Stimulated activated CD8-positive, alpha-beta memory T cell treated with anti-CD3 and anti-CD28 coated beads, Interleukin-12 subunit alpha, Interleukin-12 subunit beta, amount 100 ng/mL, for 24 hours (primary cell): ENCODE measurements around the gene AFTPH.

Source experiments
- DNase-seq: peaks from one replicate; pipeline ENCODE4 v3.0.0-alpha.2; 2020; ENCODE audit errors: extremely low read depth

Gene AFTPH

DNA sequence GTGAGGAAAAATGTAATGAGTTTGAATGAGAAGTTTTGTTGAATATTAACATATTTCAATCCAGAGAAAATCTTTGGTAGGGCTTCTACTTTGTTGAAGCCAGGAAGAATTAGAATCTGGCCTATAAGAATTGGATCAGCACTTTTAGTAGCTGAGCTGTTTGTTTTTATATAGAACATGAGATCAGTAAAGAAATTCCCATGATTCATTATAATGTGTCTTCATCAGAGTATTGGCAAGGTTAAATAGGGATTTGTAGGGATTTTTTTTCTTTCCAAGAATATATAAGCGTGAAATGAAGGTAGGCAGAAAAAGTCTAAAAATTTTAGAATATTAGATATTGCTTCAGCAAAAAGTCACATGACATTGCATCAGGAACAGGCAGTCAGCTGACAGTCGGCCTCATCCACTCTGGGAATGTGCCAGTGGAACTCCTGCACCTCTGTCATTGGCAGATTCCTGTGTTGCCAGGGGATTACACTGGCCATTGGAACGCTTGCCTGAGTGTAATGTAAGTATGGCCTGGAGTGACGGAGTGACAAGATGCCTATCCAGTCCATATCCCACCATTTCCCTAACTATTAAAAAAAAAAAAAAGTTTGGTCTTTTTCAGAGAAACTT, 69.0 kb downstream of the AFTPH start:
- DNase-seq: no peak

DNA sequence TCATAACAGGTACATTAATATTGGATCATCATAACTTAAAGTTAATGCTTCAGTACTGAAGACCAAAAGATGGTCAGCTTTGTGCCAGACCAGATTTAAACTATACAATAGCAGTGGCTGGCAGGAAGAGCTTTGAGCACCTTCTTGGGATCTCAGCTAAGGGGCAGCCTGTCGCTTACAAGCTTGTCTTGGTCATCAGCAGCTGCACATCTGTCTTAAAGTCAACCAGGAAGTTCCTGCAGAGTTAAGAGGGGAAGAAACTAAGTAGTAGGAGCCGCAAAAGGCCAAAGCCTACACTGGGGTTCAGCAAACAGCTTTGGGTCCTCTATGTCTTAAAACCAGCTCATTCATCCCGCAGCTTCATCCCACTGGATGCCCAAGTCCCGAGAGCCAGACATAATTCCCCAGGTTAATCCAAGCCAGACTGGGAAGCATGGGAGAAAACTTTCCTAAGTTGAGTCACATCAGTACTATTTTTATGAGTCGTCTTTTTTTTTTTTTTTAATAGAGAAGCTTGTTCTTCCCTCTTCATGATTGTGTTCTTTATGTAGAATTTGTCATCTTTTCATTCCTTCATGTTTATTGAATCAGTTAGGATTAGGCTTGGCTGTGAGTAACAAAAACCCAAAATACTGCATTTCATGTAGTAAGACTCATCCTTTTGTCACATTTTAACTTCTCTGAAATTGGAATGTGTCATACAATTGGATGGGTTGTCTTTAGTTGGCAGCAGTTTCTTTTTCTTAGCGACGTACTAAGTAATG, 70.3 kb downstream of the AFTPH start:
- DNase-seq: no peak

DNA sequence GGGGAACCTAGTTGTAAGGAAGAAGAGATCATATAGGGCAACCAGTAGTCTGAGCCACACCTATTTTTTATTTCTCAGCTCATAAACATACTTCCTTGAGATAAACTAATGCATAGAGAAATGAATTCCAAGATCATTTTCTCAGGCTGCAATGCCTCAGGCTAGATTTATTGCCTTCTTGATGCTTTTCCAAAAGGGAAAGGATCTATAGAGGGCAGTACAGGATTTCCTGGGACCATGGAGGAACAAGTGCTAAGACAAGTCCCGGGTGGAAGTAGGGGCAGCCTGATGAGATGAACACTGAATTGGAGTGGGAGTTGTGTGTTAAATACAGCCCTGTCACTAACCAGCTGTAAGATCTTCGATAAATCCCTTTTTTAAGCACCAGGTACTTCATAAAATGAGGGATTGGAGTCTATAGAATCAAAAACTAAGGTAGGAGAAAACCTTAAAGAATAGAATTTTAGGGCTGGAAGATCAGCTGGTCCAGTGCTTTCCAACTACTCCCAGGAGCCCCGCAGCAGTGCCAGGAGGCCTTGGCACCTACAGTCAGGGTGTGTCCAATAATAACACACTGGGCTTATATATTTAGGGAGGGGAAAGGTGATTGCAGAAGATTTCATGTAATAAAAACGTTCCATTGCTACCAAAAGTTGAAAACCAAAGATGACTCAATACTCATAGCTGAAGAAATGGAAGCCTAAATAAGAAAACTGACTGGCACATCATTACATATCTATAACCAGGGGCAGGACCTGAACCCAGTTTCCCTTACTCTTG, 71.5 kb downstream of the AFTPH start:
- no peak for DNase-seq

DNA sequence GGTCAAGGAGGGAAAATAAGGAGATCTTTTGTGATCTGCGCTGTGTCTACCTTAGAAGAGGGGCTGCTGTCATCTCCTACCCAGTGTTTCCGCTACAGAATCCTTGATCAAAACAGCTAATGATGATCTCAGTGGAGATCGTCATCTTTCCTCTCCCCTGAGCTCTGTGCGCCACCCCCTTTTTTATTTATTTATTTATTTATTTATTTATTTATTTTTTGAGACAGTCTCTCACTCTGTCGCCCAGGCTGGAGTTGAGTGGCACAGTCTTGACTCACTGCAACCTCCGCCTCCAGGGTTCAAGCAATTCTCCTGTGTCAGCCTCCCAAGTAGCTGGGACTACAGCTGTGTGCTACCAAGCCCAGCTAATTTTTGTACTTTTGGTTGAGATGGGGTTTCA, 74.1 kb downstream of the AFTPH start:
- no peak for DNase-seq

DNA sequence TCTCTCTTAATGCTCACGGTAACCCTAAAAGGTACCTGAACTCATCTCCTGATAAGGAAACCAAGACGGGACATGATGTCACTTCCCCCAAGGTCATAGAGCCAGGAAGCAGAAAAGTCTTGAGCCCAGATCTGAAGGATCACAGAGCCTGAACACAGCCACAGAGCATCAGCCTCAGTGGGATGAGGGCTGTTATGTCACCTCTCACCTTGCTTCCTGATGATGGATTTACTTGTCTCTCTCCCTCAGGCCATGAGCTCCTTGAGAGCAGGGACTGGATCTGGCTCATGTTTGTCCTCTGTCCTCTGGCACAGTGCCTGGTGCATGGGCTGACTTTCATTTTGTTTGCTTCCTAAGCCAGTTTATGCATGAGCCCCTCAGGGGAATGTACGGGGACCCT, 75.3 kb downstream of the AFTPH start:
- no peak for DNase-seq

DNA sequence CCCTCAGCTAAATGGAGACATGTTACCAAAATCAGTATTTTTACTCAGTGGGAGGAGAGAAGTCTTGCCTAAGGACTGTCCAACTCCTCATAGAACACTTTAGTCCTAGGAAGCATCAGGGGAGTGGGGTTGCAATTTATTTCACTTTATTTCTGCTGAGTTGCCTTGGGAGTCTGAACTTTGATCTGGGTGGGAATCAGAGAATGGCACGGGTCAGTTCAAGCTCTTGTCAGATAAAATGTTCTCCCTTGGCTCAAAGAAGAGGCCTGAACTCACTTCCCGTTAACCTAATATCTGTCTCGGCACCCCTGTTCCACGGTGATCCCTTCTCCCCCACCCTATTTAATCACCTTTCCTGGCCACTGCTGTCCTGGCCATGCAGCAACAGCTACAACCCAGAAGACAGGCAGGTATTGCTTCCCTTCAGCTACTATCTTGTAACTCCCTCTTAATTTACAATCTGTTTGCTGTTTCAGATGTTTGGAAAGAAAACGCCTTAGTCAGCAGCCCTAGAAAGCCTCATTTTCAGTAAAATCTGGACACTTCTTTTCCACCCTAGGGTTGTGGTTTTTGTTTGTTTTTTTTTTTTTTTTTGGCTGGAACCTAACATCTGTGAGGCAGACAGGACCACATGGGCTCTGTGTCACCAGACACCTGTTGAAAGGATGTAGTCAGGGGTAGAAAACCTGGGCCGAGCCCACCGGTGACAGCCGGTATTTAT, 77.1 kb downstream of the AFTPH start:
- DNase-seq: no peak

DNA sequence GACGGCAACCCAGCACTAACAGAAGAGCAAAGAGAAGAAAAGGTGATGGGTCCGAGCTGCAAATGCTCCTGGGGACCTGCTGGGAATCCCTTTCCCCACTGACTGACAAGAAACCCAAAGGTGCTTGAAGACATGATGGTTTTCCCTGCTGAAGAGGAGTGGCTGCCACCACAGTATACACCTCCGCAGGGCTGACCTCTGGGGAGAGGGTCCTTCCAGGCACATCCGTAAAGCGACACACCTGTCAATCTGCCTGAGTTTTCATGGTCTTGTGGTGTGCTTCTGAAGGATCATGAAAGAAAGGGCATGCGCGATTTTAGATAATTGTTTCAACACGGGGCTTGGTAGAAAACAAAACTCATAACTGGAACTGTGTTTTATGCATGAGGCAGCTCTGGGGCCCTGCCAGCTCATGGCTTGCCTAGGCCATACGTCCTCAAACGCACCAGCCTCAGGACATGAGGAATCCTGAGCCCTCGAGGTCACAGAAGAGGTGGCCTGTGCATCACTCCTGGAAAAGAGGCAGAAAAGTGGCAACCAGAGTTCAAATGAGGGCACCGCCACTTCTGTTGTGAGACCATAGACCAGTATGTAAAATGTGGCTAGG, 77.8 kb downstream of the AFTPH start:
- no peak for DNase-seq

DNA sequence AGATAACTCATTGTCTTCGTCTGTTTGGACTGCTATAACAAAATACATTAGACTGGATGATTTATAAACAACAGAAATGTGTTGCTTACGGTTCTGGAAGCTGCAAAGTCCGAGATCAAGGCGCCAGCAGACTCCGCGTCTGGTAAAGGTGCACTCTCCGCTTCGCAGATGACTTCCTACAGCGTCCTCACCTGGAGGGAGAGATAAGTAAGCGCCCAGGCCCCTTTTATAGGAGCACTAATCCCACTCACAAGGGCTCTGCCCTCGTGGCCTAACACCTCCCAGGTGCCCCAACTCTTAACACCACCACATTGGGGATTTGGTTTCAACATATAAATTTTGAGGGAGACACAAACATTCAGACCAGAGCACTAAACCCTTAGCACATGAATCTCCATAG, 78.3 kb downstream of the AFTPH start:
- no peak for DNase-seq

DNA sequence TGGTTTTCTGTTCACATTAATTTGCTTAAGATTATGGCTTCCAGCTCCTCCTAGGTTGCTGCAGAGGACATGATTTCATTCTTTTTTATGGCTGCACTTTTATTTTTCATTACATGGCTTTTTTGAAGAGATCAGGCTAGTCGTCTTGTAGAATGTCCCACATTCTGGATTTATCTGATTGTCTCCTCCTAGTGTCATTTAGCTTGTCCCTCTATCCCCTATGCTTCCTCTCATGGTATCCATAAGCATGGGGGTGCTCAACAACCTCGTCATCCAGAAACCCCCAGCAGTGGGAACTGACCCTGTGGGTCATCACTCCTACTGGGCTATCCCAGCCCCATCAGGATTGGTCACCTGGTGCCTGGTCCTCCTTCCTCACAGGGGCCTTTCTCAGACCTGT, 80.0 kb downstream of the AFTPH start:
- no peak for DNase-seq

DNA sequence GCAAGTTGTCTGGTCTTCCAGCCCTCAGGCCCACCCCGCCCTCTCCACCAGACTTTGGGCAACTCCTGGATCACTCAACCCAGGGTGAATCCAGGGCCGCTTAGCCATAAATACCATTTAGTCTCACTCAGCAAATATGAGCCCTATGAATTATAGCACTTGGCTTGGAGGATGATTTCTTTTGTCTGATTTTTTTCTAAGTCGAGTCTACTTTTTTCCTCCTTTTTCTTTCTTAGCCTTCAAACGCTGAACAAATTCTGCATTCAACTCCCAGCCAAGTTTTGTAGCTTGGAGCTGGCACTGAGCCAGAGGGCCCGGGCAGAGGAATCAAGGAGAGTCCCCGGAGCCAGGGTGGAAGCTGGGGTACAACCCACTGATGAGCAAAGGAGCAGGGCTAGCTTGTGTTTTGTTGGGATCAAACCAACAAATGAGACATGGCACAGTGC, 80.9 kb downstream of the AFTPH start:
- DNase-seq: no peak

DNA sequence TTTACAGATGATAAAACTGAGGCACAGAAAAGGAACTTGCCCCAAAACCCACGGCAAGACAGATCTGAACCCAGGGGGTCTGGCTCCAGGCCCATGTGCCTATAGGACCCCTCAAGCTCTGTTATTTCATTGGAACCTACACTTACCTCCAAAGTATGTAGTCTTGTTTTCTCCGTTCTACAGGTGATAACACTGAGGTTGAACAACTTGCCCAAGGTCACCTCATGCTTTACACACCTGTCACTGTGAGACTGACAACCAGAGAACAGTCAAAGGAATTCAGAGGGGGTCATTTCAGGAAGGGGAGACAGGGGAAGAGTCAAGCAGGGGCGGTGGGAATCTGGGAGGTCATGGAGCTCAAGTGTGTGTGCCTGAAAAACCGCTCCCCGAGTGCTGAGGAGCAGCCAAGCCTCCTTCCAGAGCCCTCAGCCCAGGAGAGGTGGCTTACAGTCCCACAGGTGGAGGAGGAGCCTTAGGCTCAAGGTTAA, 81.9 kb downstream of the AFTPH start:
- DNase-seq: no peak

DNA sequence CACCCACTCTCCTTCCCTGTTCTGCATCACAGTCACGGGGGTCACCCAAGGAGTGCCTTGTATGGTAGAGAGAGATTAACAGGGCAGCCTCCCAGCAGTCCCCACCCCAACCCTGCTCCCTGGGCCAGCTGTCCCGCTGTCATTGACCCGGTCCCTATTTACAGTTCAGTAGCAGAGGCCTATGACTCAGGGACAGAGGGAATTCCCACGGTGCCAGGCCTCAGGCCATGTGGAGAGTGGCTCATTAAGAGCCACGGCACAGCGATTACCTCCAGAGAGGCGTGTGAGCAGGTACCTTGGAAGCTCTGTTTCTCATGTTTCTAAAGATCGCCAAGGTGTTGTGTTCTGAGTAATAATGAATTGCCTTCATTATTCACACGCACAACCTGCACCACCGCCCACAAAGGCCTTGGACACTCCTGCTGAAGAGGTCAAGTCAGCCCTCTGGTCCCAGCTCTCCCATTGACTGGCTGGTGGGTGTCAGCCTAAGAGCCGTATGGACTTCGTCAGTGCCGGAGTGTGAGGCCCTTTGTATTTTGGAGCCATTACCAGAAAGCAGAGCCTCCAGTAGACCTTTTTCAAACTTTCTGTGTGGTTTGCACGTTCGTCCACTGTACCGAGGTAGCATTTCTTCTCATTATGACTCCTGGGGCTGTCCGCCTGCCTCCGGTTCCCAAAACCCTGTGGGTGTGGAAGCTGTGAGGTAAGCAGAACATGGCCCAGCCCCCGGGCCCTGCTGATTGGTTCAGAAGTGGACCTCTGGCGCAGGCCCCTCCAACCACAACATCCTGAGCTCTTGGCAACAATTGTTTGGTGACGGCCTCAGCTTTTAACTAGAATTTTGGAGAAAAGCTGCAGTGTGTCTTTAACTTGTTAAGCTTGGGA, 82.6 kb downstream of the AFTPH start:
- DNase-seq: peak; percentile 60

DNA sequence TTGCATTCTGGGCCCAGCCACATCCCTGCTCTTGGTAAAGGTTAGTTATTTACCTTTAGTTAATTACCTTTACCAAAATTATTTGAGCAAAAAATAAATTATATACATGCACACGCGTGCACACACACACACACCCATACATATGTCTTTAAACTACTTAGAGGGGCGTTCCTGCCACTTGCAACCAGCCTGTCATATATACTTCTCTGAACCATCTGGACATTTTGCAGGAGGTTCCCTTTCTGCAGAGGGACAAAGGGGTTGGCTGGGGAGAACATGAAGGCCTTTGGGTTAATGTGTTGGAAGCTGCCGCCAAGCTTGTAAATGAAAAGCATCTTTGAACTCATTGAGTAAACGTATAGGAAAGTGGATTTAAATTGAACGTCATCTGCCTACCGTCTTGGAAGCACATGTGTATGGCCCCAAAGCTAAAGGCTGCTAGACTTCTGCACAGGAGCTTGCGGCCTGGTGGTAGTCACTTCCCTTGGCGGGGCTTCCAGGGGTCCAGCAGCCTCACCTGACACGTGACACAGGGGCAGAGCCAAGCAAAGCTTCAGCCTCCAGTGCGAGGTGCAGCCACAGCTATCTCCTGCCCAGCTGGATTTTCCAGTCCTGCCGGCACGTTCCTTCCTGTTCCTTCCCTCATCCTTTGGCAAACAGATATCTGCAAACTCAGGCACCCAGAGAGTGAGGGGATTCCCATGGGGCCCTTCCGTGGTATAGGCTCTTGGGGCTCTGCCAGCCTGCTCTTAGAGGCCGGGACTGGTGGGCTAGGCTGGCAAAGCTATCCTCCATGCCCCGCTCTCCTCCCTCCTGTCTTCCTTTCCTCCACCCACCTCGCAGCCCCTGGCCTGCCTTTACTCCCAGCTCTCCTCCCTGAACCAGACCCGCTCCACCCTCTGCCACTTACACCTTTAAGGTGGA, 83.5 kb downstream of the AFTPH start:
- DNase-seq: no peak

DNA sequence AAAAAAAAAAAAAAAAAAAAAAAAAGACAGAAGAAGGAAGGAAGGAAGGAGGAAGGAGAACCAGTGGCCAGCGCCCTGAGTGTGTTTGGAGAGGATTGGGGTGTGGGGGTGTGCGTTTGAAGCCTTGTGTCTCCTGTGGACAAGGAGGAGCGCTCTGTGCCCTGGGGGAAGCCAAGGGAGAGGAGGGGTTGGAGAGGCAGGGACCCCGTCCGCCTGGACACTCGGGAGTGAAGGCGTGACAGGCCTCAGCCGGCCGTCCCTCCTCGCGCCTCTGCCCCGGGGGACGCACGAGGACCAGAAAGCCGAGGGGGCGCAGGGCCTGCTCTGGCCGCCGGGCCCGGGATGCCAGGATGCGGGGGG, 84.7 kb downstream of the AFTPH start:
- no peak for DNase-seq

DNA sequence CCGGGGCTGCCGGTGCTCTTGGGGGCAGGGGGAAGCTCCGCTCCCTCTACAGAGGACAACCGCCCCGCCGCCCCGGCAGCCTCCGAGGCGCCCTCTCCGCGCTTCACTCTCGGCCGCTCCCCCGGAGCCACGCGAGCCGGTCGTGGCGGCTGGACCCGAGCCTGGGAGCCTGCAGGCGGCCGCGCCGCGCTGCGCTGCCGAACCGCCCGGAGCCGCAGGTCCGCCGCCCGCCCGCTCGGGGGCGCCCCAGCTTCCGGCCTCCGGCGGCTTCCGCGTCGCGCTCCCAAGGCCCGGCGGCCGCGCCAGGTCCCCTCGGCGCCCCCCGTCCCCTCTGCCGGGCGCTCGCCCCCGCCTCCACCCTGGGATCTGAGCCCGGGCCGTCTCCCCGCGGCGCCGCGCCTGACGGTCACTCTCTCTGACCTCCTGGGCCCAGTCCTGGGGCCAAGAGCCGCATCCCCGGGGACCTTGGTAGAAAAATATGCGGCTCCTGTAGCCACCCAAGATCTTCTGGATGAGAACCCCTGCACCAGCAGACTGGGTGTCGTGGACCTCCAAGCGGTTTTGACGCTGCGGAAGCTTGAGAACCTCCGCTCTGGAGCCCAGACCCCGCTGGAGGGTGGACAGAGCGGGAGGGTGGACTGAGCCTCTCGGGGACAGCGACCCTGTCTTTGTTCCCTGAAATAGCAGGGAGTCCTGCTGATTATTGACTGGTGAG, 85.3 kb downstream of the AFTPH start:
- peak; percentile 26 for DNase-seq

DNA sequence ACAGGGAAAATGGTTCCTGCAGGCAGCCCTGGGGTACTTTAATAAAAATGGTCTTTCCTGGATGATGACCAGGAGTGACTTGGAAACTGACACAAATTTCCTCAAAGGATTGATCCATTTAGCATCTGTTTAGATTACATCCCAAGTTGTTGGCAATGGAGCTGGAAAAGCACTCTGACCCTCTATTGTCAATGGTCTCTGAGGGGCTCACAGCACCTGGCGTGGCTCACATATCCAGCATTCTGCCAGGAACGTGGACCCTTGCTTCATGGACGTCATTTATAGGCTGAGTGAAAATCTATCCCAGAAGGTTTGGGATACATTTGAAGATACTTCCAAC, 85.8 kb downstream of the AFTPH start:
- DNase-seq: no peak

DNA sequence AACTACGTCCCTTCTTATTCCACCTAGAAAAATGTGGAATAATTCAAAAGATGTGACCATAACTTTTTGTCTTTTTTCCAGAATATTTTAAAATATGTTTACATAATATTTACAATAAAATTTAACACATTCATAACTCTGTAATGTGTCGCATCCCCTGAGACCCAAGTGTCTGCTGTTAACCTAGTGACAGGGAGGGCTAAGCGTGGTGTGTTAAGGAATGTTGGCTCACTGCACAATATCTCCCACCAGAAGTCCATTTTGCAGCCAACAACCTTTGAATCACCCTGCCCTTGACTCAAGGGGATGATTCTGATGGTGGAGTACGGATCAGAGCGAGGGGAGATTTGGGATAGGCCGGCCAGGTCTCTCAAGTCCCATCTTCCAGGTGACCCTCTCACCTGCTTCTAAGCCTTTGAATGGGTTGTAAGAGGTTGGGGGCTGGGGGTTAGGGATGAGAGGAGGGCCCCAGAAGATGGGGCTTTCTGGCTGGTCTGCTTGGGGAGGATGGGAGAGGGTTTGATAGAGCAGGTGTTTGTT, 86.3 kb downstream of the AFTPH start:
- no peak for DNase-seq

DNA sequence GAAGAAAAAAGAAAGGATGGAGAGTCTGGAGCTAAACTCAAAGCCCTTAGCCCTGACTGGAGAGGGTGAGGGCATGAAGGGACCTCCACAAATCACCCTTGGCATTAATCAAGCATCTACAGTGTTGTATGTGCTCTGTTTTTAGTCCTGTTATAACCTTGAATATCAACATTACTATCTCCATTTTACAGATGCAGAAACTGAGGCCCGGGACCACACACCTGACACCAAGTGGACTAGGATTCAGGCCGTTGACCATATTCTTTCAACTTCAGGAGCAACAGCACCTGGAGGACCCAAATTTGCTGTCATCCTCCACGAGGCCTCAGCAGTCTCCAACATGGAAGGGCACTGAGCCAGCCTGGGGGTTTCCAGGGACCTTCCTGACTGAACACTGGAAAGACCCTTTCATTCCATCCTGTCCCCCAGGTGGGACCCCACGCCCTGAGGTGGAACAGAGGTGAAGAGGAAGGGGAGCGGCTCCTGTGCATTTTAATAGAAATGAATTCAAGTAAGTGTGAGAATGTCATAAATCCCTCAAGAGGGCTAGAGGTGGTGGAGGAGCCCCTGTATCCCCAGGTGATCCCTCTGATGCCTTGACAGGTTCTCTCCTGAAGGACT, 88.6 kb downstream of the AFTPH start:
- no peak for DNase-seq
